Brain microvascular endothelial cell (primary cell): ENCODE results near the gene MCHR1.

Experiments used
- DNase-seq: peaks from one replicate; pipeline ENCODE4 v3.0.0-alpha.2; 2020
- H3K27ac ChIP-seq: fragments of 250-450 bp; sonication (Bioruptor Pico); 2 replicates; pipeline ENCODE4 v1.5.1; 2020; ENCODE audit warnings: mild to moderate bottlenecking, moderate library complexity
- H3K27me3 ChIP-seq: fragments of 250-450 bp; sonication (Bioruptor Pico); replicated peaks from 2 replicates; pipeline ENCODE4 v1.5.1; 2020; ENCODE audit warnings: mild to moderate bottlenecking
- H3K36me3 ChIP-seq: fragments of 250-450 bp; sonication (Bioruptor Pico); replicated peaks from 2 replicates; pipeline ENCODE4 v1.5.1; 2020; ENCODE audit warnings: mild to moderate bottlenecking
- H3K4me3 ChIP-seq: 2 replicates; pipeline ENCODE4 v1.5.1; 2011; ENCODE audit warnings: low read depth, mild to moderate bottlenecking, control low read depth, low read length, moderate library complexity
- CTCF ChIP-seq: IDR thresholded peaks from 2 replicates; pipeline ENCODE4 v1.5.1; 2011; ENCODE audit warnings: low read depth, mild to moderate bottlenecking, moderate library complexity, low read length, control low read depth, inconsistent platforms; ENCODE audit errors: missing control alignments
- in situ Hi-C: cut with HindIII; loops from 2 replicates; pipeline ENCODE4 v1.10.0; 2017; ENCODE audit warnings: low sequenced_read_pairs, low pct_ligation_motif_present

Gene MCHR1

GRCh38 chr22:40727964-40728615 lies 48.8 kb downstream of the MCHR1 start:
- Histone ChIP-seq H3K4me3 (no peak overlapping the region), H3K27ac (no peak overlapping the region), H3K36me3 (no peaks in the 10 kb centered on the region), H3K27me3 (no peaks in the 10 kb centered on the region)
- TF ChIP-seq CTCF: no peak
- no peak for DNase-seq
- in situ Hi-C loops: no loop called here

DNA sequence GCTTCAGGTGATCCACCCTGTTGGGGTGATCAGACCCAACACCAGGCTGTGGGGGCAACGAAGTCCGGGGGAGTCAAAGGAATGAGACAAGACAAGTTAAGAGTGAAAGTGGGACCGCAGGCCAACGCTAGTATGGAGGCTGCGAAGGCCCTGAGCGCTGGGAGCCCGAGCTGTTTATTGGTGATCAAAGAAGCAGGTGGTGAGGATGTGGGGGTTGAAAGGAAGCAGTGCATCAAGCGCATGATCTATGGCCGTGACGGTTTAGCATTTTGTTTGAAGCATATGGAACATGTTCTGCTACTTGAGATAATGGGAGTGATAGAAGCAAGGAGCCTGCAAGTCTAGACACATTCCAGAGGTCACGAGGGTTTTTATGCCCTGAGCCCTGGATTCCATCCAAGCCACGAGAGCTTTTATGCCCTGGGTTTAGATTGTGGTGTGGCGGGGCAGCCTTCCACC lies 49.5 kb downstream of the MCHR1 start:
- in situ Hi-C loops: no loop called here
- no peak for DNase-seq
- no peaks in the 10 kb centered on the region for H3K27me3 ChIP-seq
- no peak overlapping the region for H3K27ac ChIP-seq
- H3K36me3 ChIP-seq: no peaks in the 10 kb centered on the region
- no peak overlapping the region for H3K4me3 ChIP-seq
- TF ChIP-seq CTCF: no peak

DNA sequence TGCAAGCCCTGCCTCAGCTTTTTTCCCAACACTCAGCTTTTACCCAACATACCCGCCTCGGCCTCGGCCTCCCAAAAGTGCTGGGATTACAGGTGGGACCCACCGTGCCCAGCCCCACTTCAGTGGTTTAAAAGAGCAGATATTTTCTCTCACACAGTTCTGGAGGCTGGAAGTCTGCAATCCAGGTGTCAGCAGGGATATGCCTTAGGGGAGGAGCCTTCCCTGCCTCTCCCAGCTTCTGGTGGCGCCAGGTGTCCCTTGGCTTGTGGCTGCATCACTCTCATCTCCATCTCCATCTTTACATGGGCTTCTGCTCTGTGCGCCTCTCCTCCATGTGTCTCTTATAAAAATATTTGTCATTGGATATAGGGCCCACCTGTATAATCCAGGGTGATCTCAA lies 50.0 kb downstream of the MCHR1 start:
- in situ Hi-C loops: no loop called here
- DNase-seq: no peak
- Histone ChIP-seq H3K27me3 (no peaks in the 10 kb centered on the region), H3K4me3 (no peak overlapping the region), H3K36me3 (no peaks in the 10 kb centered on the region), H3K27ac (no peak overlapping the region)
- TF ChIP-seq CTCF: no peak
